ENCODE data around the gene RALA.

The RALA gene, protein sequence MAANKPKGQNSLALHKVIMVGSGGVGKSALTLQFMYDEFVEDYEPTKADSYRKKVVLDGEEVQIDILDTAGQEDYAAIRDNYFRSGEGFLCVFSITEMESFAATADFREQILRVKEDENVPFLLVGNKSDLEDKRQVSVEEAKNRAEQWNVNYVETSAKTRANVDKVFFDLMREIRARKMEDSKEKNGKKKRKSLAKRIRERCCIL

DNA sequence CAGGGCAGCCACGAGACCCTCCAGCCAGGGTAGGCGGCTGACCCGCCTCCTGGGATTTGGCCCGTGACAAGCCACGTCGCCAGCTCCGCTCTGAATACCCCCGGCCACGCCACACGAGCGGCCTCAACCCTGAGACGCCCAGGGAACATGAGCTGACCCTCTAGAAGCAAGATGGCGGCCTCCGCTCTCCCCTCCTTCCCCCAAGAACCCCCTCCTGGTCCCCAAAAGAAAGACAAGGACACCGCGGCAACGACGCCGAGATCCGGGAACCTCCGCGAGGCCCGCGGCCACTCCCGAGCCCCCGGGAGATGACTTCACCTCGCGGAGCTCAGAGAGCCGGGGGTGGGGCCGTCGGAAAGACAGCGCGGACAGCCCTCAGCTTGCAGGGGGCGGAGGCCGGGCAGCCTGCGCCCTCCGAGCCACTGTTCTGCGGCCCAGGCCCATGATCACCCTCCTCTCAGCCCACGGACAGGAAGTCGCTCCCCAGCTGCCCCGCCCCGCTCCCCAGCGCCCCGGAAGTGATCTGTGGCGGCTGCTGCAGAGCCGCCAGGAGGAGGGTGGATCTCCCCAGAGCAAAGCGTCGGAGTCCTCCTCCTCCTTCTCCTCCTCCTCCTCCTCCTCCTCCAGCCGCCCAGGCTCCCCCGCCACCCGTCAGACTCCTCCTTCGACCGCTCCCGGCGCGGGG lies at the start of gene RALA:
TSS of gene RALA (plus strand) at position 526 of the 685 bp plus-strand sequence. CDS start 63,096 bp downstream, outside the sequence.
- DNase-seq (ENCODE audit: low read depth in 1 of 2, low spot score in 1 of 2): peak; percentile 82 to 85

DNA sequence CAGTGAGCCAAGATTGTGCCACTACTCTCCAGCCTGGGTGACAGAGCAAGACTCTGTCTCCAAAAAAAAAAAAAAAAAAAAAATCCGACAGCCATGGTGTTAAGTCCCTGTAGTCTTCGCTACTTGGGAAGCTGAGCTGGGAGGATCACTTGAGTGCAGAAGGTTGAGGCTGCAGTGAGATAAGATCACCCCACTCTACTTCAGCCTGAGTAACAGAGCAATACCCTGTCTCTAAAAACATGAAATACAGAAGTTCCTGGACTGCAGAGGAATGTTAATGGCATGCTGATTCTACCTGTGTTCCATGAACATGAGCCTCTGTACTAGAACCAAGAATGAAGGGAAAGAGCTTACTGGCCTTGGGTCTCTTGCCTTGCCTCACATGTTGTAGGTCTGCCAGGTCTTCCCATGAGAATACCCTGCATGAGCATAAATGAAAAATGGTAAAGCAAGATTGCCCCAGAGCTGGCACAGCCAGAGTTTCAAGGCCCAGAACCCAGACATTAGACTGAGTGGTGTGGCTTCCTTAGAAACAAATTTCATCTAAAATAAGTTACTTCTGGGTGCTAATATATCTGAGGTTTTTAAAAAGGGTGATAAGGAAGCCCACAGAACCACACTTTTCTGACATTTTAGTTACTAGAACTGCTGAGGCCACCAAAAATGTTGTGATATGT lies 48.6 kb upstream of the RALA start:
- no peak for DNase-seq (ENCODE audit: low read depth in 1 of 2, low spot score in 1 of 2)

DNA sequence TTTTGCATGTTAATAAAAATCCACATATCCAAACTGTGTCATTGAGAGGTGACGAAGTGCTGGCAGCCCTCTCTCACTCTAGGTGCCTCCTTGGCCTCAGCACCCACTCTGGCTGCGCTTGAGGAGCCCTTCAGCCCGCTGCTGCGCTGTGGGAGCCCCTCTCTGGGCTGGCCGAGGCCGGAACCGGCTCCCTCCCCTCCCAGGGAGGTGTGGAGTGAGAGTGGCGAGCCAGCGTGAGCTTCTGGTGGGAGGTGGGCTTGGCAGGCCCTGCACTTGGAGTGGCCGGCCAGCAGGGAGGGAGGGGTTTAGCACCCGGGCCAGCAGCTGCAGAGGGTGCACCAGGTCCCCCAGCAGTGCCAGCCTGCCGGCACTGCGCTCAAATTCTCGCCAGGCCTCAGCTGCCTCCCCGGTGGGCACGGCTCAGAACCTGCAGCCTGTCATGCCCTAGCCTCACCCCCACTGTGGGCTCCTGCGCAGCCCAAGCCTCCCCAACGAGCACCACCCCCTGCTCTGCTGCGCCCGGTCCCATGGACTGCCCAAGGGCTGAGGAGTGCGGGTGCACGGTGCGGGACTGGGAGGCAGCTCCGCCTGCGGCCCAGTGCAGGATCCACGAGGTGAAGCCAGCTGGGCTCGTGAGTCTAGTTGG lies 46.0 kb upstream of the RALA start:
- no peak for DNase-seq (ENCODE audit: low read depth in 1 of 2, low spot score in 1 of 2)

DNA sequence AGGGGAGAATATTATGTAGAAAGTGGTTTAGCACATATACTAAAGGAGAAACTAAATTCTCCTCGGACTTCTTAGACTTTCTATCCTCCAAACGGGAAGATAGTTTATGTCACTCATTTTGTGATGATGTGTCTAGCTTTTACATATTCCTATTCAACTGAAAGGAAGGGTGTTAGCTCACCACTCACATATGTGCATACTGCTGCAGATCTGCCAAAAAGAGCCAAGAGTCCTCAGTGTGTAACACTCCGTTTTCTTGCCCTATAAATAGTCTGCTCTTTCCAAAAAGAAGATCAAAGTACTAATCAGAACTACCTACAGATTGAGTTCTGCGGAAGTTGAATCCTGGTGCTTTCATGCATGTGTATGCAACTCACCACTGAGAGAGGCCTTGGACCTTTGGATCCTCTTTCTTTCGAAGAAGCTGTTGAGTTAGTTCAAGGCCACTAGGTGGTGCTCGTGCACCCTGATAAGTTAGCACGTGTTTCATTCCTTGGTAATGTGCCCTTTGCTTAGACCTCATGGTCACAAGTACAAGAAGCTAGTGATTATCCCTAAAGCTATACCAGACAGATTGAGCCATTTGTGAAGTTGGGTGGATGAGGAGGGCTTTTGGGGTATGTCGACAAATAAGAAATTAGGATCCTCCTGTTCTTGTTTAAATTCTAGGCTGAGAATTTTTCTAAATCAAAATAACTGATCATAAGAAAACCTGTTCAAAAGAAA lies 43.1 kb upstream of the RALA start:
- DNase-seq (ENCODE audit: low read depth in 1 of 2, low spot score in 1 of 2): peak; percentile 34 to 53

DNA sequence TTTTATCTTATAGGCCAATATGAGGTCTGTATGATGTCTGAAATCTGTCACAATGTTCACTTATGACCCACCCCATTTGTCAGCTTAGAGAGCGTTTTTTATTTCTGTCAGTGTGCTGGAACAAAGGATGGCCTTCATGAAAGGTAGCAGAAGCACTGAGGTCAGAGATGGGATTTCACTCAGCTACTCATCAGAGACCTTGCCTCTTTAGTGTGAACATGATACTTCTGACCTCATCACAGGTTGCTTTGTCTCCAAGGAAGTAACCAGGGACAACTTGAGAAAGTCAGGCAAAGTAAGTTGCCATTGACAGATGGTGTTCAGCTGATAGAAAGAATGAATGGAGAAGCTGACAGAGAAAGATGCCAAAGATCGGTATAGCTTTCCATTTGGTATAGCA lies 40.8 kb upstream of the RALA start:
- DNase-seq (ENCODE audit: low read depth in 1 of 2, low spot score in 1 of 2): no peak

DNA sequence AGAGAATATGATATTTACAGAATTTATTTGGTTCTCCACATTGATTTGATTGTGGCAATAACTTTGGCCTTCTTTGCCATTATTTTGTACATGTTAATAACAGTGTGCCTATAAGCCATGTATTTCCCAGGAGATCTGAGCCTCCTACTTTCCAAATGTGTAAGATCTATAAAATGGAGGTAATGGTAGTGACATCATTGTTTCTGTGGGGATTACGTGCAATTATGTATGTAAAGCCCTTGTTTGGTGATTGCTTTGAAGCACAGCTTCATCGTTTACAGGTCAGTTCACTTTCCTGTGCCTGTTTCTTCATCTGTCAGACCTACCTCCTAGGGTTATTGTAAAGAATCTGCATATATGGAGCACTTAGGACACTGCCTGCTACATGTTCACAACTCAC lies 39.8 kb upstream of the RALA start:
- no peak for DNase-seq (ENCODE audit: low read depth in 1 of 2, low spot score in 1 of 2)

DNA sequence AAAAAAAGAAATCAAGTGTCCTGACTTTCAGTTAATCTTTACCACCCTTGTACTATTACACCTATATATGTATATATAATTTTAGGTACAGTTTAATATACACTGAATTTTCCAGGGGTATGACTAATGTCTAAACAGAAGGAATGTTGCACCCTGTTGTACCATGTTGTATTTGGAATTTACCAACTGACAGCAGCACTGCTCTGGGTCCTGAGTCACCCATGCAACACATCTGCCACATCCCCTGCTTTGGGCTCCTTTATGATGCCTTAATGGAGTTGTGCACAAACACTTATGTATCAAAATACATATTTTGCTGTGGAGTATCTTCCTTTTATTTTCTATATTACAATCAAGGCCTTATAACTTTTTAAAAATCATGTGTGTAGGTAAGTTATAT lies 36.0 kb upstream of the RALA start:
- DNase-seq (ENCODE audit: low read depth in 1 of 2, low spot score in 1 of 2): no peak

DNA sequence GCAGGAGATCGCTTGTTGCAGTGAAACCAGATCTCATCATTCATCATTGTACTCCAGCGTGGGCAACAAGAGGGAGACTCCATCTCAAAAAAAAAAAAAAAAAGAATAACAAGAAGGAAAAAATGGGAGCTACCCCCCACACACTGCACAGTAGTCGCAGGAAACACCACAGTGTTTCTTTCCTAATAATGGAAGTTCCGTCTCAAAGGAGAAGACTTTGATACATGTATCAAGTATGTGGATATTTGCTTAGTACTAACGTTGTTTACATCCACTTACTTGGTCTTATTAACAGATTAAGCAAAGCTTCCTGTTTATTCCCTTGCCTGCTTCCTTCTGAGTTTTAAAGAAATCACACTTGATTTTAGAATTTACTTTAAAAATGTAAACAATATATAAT lies 35.0 kb upstream of the RALA start:
- DNase-seq (ENCODE audit: low read depth in 1 of 2, low spot score in 1 of 2): no peak

DNA sequence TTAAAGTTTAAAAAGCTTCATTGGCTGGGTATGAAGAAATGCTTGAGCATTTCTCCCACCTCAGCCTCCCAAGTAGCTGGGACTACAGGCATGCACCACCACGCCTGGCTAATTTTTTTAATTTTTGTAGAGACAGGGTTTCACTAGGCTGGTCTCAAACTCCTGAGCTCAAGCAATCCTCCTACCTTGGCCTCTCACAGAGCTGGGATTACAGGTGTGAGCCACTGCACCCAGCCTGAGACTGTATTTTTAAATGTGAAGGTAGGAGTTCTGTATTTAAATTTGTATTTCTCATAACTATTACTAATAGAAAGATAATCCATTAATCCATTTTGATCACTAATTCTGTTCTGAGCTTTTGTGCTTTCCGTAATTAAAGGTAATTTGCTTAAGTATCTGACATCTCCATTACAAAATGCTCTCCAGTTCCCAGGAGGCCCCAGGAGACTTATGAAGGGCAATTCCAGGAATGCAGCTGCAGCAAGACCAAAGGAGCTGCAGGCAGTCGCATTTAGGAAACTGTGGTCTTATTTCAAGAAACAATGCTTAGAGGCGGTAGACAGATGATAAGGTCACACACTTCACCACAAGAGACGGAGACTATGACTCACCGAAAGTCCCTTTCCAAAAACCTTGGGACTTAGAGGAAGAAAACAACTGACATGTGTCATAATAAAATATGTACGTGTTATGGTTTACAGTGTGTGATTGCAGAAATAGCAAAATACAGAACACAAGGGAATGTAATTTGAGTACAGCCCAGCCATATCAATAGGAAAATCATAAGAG lies 33.9 kb upstream of the RALA start:
- peak in 1 of 2 donors; percentile 40 for DNase-seq (ENCODE audit: low read depth in 1 of 2, low spot score in 1 of 2)

DNA sequence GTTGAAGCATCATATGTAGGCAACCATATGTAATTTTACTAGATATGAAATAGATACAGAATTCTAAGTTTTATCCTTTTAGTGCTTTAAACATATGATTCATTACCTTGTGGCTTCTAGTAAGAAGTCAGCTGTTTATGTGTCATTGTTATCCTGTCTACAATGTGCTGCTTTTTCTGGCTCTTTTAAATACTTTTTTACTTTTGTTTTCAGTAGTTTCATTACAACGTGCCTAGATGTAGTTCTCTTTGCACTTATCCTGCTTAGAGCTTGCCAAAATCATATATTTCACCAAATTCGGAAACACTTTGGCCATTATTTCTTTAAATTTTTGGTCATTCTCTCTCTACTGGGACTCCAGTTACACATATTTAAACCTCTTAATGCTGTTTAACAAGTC lies 30.8 kb upstream of the RALA start:
- DNase-seq (ENCODE audit: low read depth in 1 of 2, low spot score in 1 of 2): no peak

DNA sequence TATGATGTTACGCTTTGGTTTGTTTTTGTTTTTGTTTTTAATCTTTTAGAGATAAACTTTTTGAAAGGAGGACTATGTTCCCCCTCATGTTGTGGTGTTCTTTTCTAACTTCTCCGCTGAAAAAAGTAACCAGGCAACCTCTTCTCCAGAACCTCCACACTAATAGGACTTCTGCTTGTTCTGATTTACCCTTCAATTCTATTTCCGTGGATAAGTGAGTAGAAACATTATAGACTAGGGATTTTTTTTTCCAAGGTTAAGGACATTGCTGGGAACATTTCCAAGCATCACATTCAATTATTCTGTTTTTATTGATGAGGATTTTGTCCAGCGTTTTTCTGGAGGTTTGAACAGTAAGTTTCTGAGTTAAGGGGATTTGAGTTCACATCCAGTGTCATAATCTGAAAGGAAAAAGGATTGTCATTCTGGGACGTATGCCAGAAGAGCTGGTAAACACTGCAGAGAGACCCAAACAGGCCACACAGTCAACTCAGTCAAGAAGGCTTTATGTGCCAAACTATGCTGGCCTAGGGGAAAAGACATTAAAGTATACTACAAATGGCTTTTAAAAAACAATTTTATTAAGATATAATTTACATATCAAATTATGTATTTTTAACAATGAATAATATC lies 28.3 kb upstream of the RALA start:
- DNase-seq (ENCODE audit: low read depth in 1 of 2, low spot score in 1 of 2): no peak

DNA sequence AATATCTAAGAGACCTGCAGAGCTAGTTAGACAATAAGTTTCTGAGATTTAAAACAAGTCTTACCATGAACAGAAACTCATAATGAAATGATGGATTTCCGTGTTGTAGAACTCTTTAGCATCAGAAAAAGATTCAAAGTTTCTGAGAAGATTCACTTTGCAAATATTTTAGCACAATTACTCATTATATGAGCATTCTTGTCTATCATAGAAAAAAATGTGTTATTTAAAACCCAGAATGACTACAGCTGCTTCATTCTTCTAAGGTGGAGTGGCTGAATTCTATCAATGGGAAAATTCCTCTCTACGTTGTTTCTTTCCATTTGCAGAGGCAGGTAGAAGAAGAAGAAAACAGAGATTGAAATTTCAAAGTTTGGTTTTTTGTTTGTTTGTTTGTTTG lies 21.0 kb upstream of the RALA start:
- no peak for DNase-seq (ENCODE audit: low read depth in 1 of 2, low spot score in 1 of 2)

DNA sequence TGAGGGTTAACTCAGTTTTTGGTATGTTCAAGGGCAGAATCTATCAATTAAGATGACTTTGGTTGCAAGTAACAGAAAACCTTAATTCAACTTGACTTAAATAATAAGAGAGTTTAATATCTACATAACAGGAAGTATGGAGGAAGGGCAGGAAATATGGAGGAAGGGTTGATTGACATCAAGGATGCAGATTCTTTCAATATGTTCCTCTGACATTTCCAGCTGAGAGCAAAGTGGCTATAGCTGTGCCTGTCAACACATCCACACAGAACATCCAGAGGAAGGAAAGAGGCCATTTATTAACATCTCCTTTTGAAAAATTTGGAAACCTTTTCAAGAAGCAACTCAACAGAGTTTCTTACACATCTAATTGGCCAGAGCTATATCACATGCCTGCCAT lies 19.4 kb upstream of the RALA start:
- no peak for DNase-seq (ENCODE audit: low read depth in 1 of 2, low spot score in 1 of 2)

DNA sequence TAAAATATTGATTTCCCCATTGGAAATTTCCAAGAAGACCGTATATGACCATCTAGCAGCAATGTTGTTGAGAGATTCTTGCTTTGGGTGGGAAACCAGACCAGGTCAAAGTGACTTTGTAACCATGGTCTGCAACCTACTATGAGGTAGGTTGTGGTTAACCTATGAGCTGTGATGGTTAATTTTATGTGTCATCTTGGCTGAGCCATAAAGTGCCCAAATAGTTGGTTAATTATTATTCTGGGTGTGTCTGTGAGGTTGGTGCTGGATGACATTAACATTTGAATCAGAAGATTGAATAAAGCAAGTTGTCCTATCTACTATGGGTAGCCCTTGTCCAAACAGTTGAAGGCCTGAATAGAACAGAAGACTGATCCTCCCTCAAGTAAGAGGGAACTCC lies 18.3 kb upstream of the RALA start:
- no peak for DNase-seq (ENCODE audit: low read depth in 1 of 2, low spot score in 1 of 2)

DNA sequence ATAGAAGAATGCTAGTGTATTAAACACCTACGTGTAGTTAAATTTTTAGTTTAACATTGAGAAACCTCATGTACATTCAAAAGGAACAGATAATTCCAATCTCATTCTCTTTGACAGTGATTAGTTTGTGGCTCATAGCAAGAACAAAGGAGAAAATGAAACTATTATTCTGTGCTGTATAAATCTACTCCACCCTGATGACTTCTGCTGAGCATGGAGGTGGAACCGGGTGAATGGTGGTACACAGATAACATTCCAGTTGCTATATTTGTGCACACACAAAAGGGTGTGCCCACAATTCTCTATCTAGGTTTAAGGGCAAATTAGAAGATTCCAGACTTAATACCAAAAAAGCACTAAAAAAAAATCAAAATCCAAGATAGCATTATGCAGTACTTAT lies 17.0 kb upstream of the RALA start:
- no peak for DNase-seq (ENCODE audit: low read depth in 1 of 2, low spot score in 1 of 2)

DNA sequence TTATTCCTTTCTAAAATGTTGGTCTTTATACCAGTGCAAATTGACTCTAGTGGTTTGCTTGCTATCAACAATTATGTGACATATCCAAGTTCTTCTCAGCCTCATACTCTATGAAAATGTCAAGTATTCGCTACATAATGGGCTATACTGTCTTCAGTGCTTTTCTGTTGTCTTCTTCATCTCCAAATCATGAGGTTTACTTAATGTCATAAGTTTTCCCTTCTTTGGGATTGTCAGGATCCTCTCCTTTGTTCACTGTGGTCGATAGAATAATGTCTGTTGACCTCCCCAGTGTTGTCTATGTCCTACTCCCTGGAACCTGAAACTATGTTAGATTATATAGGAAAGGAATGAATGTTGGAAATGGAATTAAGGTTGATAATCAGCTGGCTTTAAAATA lies 16.4 kb upstream of the RALA start:
- DNase-seq (ENCODE audit: low read depth in 1 of 2, low spot score in 1 of 2): no peak

DNA sequence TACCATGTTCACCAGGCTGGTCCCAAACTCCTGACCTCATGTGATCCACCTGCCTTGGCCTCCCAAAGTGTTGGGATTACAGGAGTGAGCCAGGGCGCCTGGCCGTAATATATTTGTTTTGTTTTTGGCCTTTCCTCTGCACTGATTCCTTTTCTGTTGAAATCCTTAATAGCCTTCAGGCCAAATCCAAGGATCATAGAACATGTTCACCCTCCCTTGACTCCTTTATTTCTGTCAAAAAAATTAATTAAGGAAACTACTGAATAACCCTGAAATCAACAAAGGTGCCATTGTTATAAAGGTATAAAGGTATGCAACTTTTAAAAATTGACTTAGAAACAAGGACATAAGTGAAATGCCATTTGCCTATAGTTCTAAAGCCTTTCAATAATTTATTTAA lies 15.5 kb upstream of the RALA start:
- DNase-seq (ENCODE audit: low read depth in 1 of 2, low spot score in 1 of 2): no peak

DNA sequence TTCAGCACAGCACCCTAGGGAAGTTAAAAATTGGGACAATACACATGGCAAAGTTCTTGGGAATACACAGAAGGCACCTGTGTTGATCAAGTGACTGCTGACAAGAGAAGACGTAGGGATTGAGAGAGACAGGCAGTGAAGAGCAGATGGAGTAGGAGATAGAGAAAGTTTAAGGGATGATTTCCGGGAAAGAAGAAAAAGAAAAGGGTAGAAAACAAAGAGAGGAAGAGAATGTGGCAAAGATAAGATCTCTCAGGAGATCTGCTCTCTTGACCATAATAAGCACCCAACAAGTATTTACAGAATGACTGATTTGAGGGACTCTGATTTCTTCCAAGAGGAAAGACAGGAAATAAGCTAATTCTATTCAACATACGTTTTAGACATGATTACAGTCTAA lies 15.1 kb upstream of the RALA start:
- DNase-seq (ENCODE audit: low read depth in 1 of 2, low spot score in 1 of 2): no peak

DNA sequence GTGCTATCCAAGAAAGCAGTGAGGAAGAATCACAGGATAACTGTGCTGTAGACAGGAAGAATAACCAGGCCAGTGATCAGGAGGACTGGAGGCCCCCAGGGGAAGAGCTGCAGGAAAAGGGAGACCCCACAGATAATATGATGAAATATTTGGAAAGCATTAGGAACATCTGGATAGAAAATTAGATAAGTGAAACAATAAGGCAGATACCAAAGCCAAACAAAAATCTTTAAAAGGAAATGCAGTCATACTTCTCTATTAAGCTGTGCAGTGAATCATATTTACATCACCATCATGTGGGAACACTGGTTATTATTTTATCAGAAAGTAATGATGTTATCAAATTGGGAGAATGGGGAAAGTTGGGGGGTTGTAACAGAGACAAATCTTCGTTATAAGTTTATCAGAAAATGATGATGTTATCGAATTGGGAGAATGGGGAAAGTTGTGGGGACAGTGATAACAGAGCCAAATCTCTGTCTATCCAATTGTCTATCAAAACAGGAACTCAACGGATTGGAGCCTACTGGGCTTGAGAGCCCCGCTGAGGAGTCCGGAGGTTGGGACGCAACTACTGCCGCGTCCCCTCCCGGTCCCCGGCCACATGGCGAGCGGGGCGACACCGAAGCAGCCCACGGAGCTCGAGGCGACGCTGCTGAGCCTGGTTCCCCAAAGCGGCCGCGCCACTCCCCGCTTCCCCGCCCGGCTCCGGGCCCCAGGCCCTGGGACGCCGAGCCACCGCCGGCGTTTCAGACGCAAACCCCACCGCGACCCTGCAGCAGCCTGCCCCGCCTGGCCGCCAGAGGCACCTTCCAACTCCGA lies 14.0 kb upstream of the RALA start:
- no peak for DNase-seq (ENCODE audit: low read depth in 1 of 2, low spot score in 1 of 2)
